Caco-2 (cell line): ENCODE measurements around the gene BTBD18. TPM values are rescaled to one million over a fixed set of nuclear protein-coding genes. Genes with fewer than 3 reads are reported as not detected.

Source experiments
- BruUV-seq: library from RNA; stranded (reverse); fragments of 400-500 nt; replicated peaks from 2 replicates; lab custom pipeline; 2021; lab: Mats Ljungman, UMichigan
- CTCF ChIA-PET: fragments of 300-600 bp; sonication (Branson Sonifier 250); formaldehyde crosslinking; loops from one replicate; lab custom pipeline; 2022; ENCODE audit warnings: antibody characterized with exemption; lab: Charles Lee
- POLR2A ChIA-PET: fragments of 300-600 bp; sonication (Branson Sonifier 250); formaldehyde crosslinking; loops from one replicate; lab custom pipeline; 2022; ENCODE audit warnings: antibody characterized with exemption; lab: Charles Lee
- DNase-seq, 2 experiments: peaks; one replicate each; pipeline versions ENCODE4 v3.0.0 to v3.0.0-alpha.2; 2020 to 2022
- H3K27me3 ChIP-seq: replicated peaks from 2 replicates; pipeline ENCODE4 v1.6.0; 2011; ENCODE audit warnings: low read length; ENCODE audit not compliant: control insufficient read depth, insufficient read depth
- H3K36me3 ChIP-seq: 2 replicates; pipeline ENCODE4 v1.5.1; 2011; ENCODE audit warnings: low read length; ENCODE audit not compliant: control insufficient read depth, insufficient read depth
- H3K4me1 ChIP-seq: fragments of 250-450 bp; sonication (Bioruptor Pico); 2 replicates; pipeline ENCODE4 v1.5.1; 2020; ENCODE audit warnings: mild to moderate bottlenecking
- H3K4me3 ChIP-seq: 2 replicates; pipeline ENCODE4 v1.5.1; 2011; ENCODE audit warnings: low read depth, mild to moderate bottlenecking, control low read depth, low read length
- H3K9me3 ChIP-seq: fragments of 250-450 bp; sonication (Bioruptor Pico); 2 replicates; pipeline ENCODE4 v1.5.1; 2020; ENCODE audit warnings: mild to moderate bottlenecking, moderate library complexity
- H3K27ac Mint-ChIP-seq: one replicate; pipeline ENCODE4 v1.8.0; 2022; ENCODE audit warnings: mixed read lengths; ENCODE audit not compliant: unreplicated experiment
- H3K27me3 Mint-ChIP-seq: one replicate; pipeline ENCODE4 v1.8.0; 2022; ENCODE audit warnings: mixed read lengths; ENCODE audit not compliant: insufficient read depth, unreplicated experiment
- H3K36me3 Mint-ChIP-seq: one replicate; pipeline ENCODE4 v1.8.0; 2022; ENCODE audit warnings: mild to moderate bottlenecking, mixed read lengths; ENCODE audit not compliant: insufficient read depth, unreplicated experiment
- H3K4me1 Mint-ChIP-seq: one replicate; pipeline ENCODE4 v1.8.0; 2022; ENCODE audit warnings: low read depth, mixed read lengths; ENCODE audit not compliant: unreplicated experiment
- H3K4me3 Mint-ChIP-seq: one replicate; pipeline ENCODE4 v1.8.0; 2022; ENCODE audit warnings: mild to moderate bottlenecking, moderate library complexity, mixed read lengths; ENCODE audit not compliant: unreplicated experiment
- H3K9me3 Mint-ChIP-seq: one replicate; pipeline ENCODE4 v1.8.0; 2022; ENCODE audit warnings: mixed read lengths; ENCODE audit not compliant: unreplicated experiment
- CTCF ChIP-seq, 2 experiments: fragments of 200-600 bp in 1 of 2; IDR thresholded peaks; 1 replicate in 1 of 2; 2 replicates in 1 of 2; pipeline versions ENCODE4 v1.5.1 to v1.8.0; 2011 to 2022; ENCODE audit warnings: antibody characterized with exemption in 1 of 2, control low read depth in 1 of 2, inconsistent platforms in 1 of 2, low read depth in 1 of 2, low read length in 1 of 2, mild to moderate bottlenecking in 1 of 2, moderate library complexity in 1 of 2; ENCODE audit not compliant: insufficient read depth in 1 of 2, severe bottlenecking in 1 of 2, unreplicated experiment in 1 of 2
- intact Hi-C: fragments of 100-400 bp; cut with micrococcal nuclease; formaldehyde crosslinking; loops from one replicate; pipeline ENCODE4 v1.10.0; 2022; ENCODE audit not compliant: unreplicated experiment
- total RNA-seq: library from RNA; stranded (reverse); gene quantifications from 2 replicates; pipeline ENCODE4 v1.2.3, GENCODE V29; 2022

Gene BTBD18
- total RNA-seq, 1 experiment from 2014 or later = not detected

- H3K4me1 ChIP-seq = peaks cover 7% of the 10 kb centered on the region; the same call in 1 of the 2 replicates
- H3K27me3 ChIP-seq = no peaks in the 10 kb centered on the region
- no peaks in the 10 kb centered on the region for H3K9me3 ChIP-seq
- intact Hi-C loops = loop anchor here (1.0 to 5.0 kb wide), 2 partner anchors 49 to 761 kb away; no protein-coding TSS in a partner anchor
- no peak for TF ChIP-seq CTCF (IDR thresholded peaks at IDR 0.05; ENCODE audit: insufficient read depth in 1 of 2, low read depth in 1 of 2, low read length in 1 of 2, severe bottlenecking in 1 of 2, unreplicated experiment in 1 of 2)
- no TSS peak for BruUV-seq
- Mint-ChIP-seq H3K4me3 (no peak overlapping the region), H3K27ac (no peak overlapping the region), H3K36me3 (peaks cover 14% of the 10 kb centered on the region), H3K4me1 (peaks cover 17% of the 10 kb centered on the region), H3K27me3 (no peaks in the 10 kb centered on the region), H3K9me3 (no peaks in the 10 kb centered on the region)
- DNase-seq = no peak
- no peak overlapping the region for H3K4me3 ChIP-seq
- ChIA-PET CTCF (interaction anchor here (0.6 to 2.0 kb wide), 15 partner anchors 9 to 773 kb away, joined by 3 to 101 read pairs (median 4); partner anchors contain the start of genes CTNND1, MED19 and SELENOH), POLR2A (interaction anchor here (1.0 to 1.8 kb wide), 4 partner anchors 9 to 49 kb away, joined by 3 to 9 read pairs (median 5); partner anchors contain the start of genes CTNND1 and SELENOH)
- H3K36me3 ChIP-seq = no peaks in the 10 kb centered on the region; the same call in 1 of the 2 replicates
Measured at GRCh38 chr11:57751176-57751575, 443 bp downstream of the BTBD18 start.

GRCh38 chr11:57746920-57747319 is 4.7 kb downstream of the BTBD18 start:
- H3K4me1 Mint-ChIP-seq = peaks cover 7% of the 10 kb centered on the region
- no peaks in the 10 kb centered on the region for H3K27me3 Mint-ChIP-seq
- no peaks in the 10 kb centered on the region for H3K9me3 Mint-ChIP-seq
- no peak overlapping the region for H3K4me3 Mint-ChIP-seq
- Histone ChIP-seq H3K4me3 (no peak overlapping the region), H3K9me3 (no peaks in the 10 kb centered on the region), H3K36me3 (peaks cover 4% of the 10 kb centered on the region; the same call in 1 of the 2 replicates), H3K27me3 (no peaks in the 10 kb centered on the region), H3K4me1 (peaks cover 10% of the 10 kb centered on the region)
- ChIA-PET CTCF (no interaction called here), POLR2A (interaction anchor here (0.6 kb wide), 1 partner anchor 105 kb away, joined by 3 read pairs; no protein-coding TSS in a partner anchor)
- no TSS peak for BruUV-seq
- H3K27ac Mint-ChIP-seq = no peak overlapping the region
- no peak for TF ChIP-seq CTCF (IDR thresholded peaks at IDR 0.05; ENCODE audit: insufficient read depth in 1 of 2, low read depth in 1 of 2, low read length in 1 of 2, severe bottlenecking in 1 of 2, unreplicated experiment in 1 of 2)
- H3K36me3 Mint-ChIP-seq = peaks cover 50% of the 10 kb centered on the region
- intact Hi-C loops = no loop called here
- no peak for DNase-seq

GRCh38 chr11:57745206-57745605 is 6.4 kb downstream of the BTBD18 start:
- Mint-ChIP-seq H3K27ac (no peak overlapping the region), H3K4me3 (no peak overlapping the region), H3K9me3 (no peaks in the 10 kb centered on the region), H3K27me3 (no peaks in the 10 kb centered on the region), H3K4me1 (no peaks in the 10 kb centered on the region), H3K36me3 (peaks cover 65% of the 10 kb centered on the region)
- Histone ChIP-seq H3K4me3 (no peak overlapping the region), H3K4me1 (peaks cover 5% of the 10 kb centered on the region), H3K36me3 (peaks cover 4% of the 10 kb centered on the region; the same call in 1 of the 2 replicates), H3K9me3 (no peaks in the 10 kb centered on the region), H3K27me3 (no peaks in the 10 kb centered on the region)
- ChIA-PET CTCF (interaction anchor here (0.6 kb wide), 1 partner anchor 12 kb away, joined by 5 read pairs; no protein-coding TSS in a partner anchor), POLR2A (no interaction called here)
- no peak for TF ChIP-seq CTCF (IDR thresholded peaks at IDR 0.05; ENCODE audit: insufficient read depth in 1 of 2, low read depth in 1 of 2, low read length in 1 of 2, severe bottlenecking in 1 of 2, unreplicated experiment in 1 of 2)
- intact Hi-C loops = no loop called here
- BruUV-seq = no TSS peak
- DNase-seq = no peak
